Type B pancreatic cell (in vitro differentiated cells): ENCODE measurements around the gene TLR2. TPM values are rescaled to one million over a fixed set of nuclear protein-coding genes. Genes with fewer than 3 reads are reported as not detected.

Source experiments
- DNase-seq: peaks from one replicate; pipeline ENCODE4 v3.0.0; 2021; ENCODE audit warnings: mixed read lengths; ENCODE audit not compliant: unreplicated experiment; ENCODE audit errors: extremely low spot score
- H3K27ac Mint-ChIP-seq: 2 replicates; pipeline ENCODE4 v1.8.0; 2021; ENCODE audit warnings: mild to moderate bottlenecking, mixed read lengths
- H3K27me3 Mint-ChIP-seq: 2 replicates; pipeline ENCODE4 v1.8.0; 2021; ENCODE audit warnings: mixed read lengths
- H3K36me3 Mint-ChIP-seq: 2 replicates; pipeline ENCODE4 v1.8.0; 2021; ENCODE audit warnings: mixed read lengths
- H3K4me1 Mint-ChIP-seq: one replicate; pipeline ENCODE4 v1.8.0; 2021; ENCODE audit warnings: mixed read lengths; ENCODE audit not compliant: unreplicated experiment
- H3K4me3 Mint-ChIP-seq: 2 replicates; pipeline ENCODE4 v1.8.0; 2021; ENCODE audit warnings: mild to moderate bottlenecking, mixed read lengths
- H3K9me3 Mint-ChIP-seq: 2 replicates; pipeline ENCODE4 v1.8.0; 2021; ENCODE audit warnings: mixed read lengths
- CTCF ChIP-seq: fragments of 200-600 bp; sonication (generic); conservative IDR thresholded peaks from 2 replicates; pipeline ENCODE4 v1.5.0; 2021; ENCODE audit warnings: antibody characterized with exemption, mild to moderate bottlenecking
- total RNA-seq: library from RNA; stranded (reverse); gene quantifications from 2 replicates; pipeline ENCODE4 v1.2.1, GENCODE V29; 2021; ENCODE audit warnings: low replicate concordance

TLR2 gene
- total RNA-seq, 1 donor from 2014 or later, result 1.2 TPM

- no peak for TF ChIP-seq CTCF
- Mint-ChIP-seq H3K27ac (no peak overlapping the region), H3K36me3 (no peaks in the 10 kb centered on the region), H3K4me1 (no peaks in the 10 kb centered on the region), H3K4me3 (no peak overlapping the region), H3K27me3 (peaks cover 3% of the 10 kb centered on the region), H3K9me3 (no peaks in the 10 kb centered on the region)
- DNase-seq, result no peak
Measured at GRCh38 chr4:153725136-153725830, 41.2 kb downstream of the TLR2 start.

- H3K36me3 Mint-ChIP-seq, result no peaks in the 10 kb centered on the region
- no peak overlapping the region for H3K4me3 Mint-ChIP-seq
- DNase-seq, result no peak
- peaks cover 3% of the 10 kb centered on the region for H3K27me3 Mint-ChIP-seq
- H3K4me1 Mint-ChIP-seq, result peaks cover 1% of the 10 kb centered on the region
- no peaks in the 10 kb centered on the region for H3K9me3 Mint-ChIP-seq
- TF ChIP-seq CTCF, result no peak
- no peak overlapping the region for H3K27ac Mint-ChIP-seq
Measured at GRCh38 chr4:153725831-153726154, 41.7 kb downstream of the TLR2 start.

- Mint-ChIP-seq H3K27ac (no peak overlapping the region), H3K27me3 (peaks cover 3% of the 10 kb centered on the region), H3K36me3 (no peaks in the 10 kb centered on the region)
Measured at GRCh38 chr4:153728151-153728550, 44.1 kb downstream of the TLR2 start.

GRCh38 chr4:153728660-153729059 is 44.6 kb downstream of the TLR2 start:
- no peak for DNase-seq
- peaks cover 11% of the 10 kb centered on the region for H3K4me1 Mint-ChIP-seq
- no peaks in the 10 kb centered on the region for H3K9me3 Mint-ChIP-seq
- H3K4me3 Mint-ChIP-seq, result no peak overlapping the region
- no peaks in the 10 kb centered on the region for H3K36me3 Mint-ChIP-seq
- H3K27ac Mint-ChIP-seq, result no peak overlapping the region
- no peak for TF ChIP-seq CTCF
- H3K27me3 Mint-ChIP-seq, result peaks cover 3% of the 10 kb centered on the region

More at GRCh38 chr4:153728151-153728550, 44.1 kb downstream of the TLR2 start:
- DNase-seq, result no peak
- H3K4me3 Mint-ChIP-seq, result no peak overlapping the region
- TF ChIP-seq CTCF, result no peak
- H3K9me3 Mint-ChIP-seq, result no peaks in the 10 kb centered on the region
- H3K4me1 Mint-ChIP-seq, result peaks cover 11% of the 10 kb centered on the region

- H3K4me3 Mint-ChIP-seq, result no peak overlapping the region
- H3K27me3 Mint-ChIP-seq, result no peaks in the 10 kb centered on the region
- no peak for DNase-seq
- no peaks in the 10 kb centered on the region for H3K9me3 Mint-ChIP-seq
- H3K4me1 Mint-ChIP-seq, result peaks cover 11% of the 10 kb centered on the region
- H3K27ac Mint-ChIP-seq, result no peak overlapping the region
- TF ChIP-seq CTCF, result no peak
- H3K36me3 Mint-ChIP-seq, result no peaks in the 10 kb centered on the region
Measured at GRCh38 chr4:153729895-153730294, 45.8 kb downstream of the TLR2 start.
